Common myeloid progenitor, CD34-positive (primary cell): ENCODE measurements around the gene CDC42BPB.

Experiments
- CTCF ChIA-PET: fragments of 350-600 bp; sonication (Branson Sonifier 250); formaldehyde crosslinking; loops from one replicate; lab custom pipeline; 2021; ENCODE audit warnings: antibody characterized with exemption; lab: Charles Lee
- POLR2A ChIA-PET: fragments of 350-600 bp; sonication (Branson Sonifier 250); formaldehyde crosslinking; loops from one replicate; lab custom pipeline; 2021; ENCODE audit warnings: antibody characterized with exemption; lab: Charles Lee
- DNase-seq, 3 donors: peaks; one replicate each; pipeline versions ENCODE4 v3.0.0 to v3.0.0-alpha.2; 2013
- H3K27ac ChIP-seq, 2 experiments: 1 replicate in 1 of 2; 2 replicates in 1 of 2; pipeline ENCODE4 v1.7.0; 2013; ENCODE audit warnings: inconsistent platforms in 2 of 2, low read length in 2 of 2, mild to moderate bottlenecking in 2 of 2, low read depth in 1 of 2, moderate library complexity in 1 of 2; ENCODE audit not compliant: severe bottlenecking in 2 of 2, insufficient read depth in 1 of 2, poor library complexity in 1 of 2
- H3K27me3 ChIP-seq, 5 experiments: replicated peaks in 2 of 5; 1 replicate in 3 of 5; 2 replicates in 2 of 5; pipeline versions ENCODE4 v1.6.1 to v1.7.0; 2013; ENCODE audit warnings: low read length in 4 of 5, mild to moderate bottlenecking in 2 of 5, moderate library complexity in 2 of 5, inconsistent platforms in 1 of 5; ENCODE audit not compliant: insufficient read depth in 5 of 5, control insufficient read depth in 4 of 5
- H3K36me3 ChIP-seq, 4 experiments: 1 replicate in 2 of 4; 2 replicates in 2 of 4; pipeline versions ENCODE4 v1.6.1 to v1.7.0; 2013; ENCODE audit warnings: low read length in 3 of 4, control low read depth in 1 of 4, mild to moderate bottlenecking in 1 of 4; ENCODE audit not compliant: control insufficient read depth in 4 of 4, insufficient read depth in 4 of 4
- H3K4me1 ChIP-seq, 4 experiments: 1 replicate in 3 of 4; 2 replicates in 1 of 4; pipeline versions ENCODE4 v1.6.1 to v1.7.1; 2013; ENCODE audit warnings: low read length in 3 of 4, mild to moderate bottlenecking in 3 of 4, control low read depth in 1 of 4, inconsistent platforms in 1 of 4, moderate library complexity in 1 of 4; ENCODE audit not compliant: control insufficient read depth in 4 of 4, insufficient read depth in 4 of 4; ENCODE audit errors: control extremely low read depth in 1 of 4
- H3K4me3 ChIP-seq, 7 experiments: 1 replicate in 4 of 7; 2 replicates in 3 of 7; pipeline versions ENCODE4 v1.5.1 to v1.7.0; 2013; ENCODE audit warnings: mild to moderate bottlenecking in 7 of 7, low read length in 6 of 7, moderate library complexity in 6 of 7, inconsistent platforms in 2 of 7, low read depth in 2 of 7, control low read depth in 1 of 7; ENCODE audit not compliant: insufficient read depth in 4 of 7, control insufficient read depth in 1 of 7; ENCODE audit errors: extremely low read depth in 1 of 7
- H3K9me3 ChIP-seq, 5 experiments: 1 replicate in 4 of 5; 2 replicates in 1 of 5; pipeline versions ENCODE4 v1.6.1 to v1.7.1; 2013; ENCODE audit warnings: low read length in 4 of 5, mild to moderate bottlenecking in 2 of 5, inconsistent platforms in 1 of 5, low read depth in 1 of 5, moderate library complexity in 1 of 5; ENCODE audit not compliant: control insufficient read depth in 4 of 5, insufficient read depth in 2 of 5; ENCODE audit errors: control extremely low read depth in 1 of 5
- WGBS: methylation state at CpG from one replicate; pipeline ENCODE4 v1.1.5; 2013; ENCODE audit not compliant: insufficient coverage; 5-methylcytosine and 5-hydroxymethylcytosine counted together

CDC42BPB gene

GRCh38 chr14:103103461-103104388, 46.4 kb upstream of the CDC42BPB start:
- H3K27me3 ChIP-seq: peaks cover 0 to 41% (median 20%) of the 10 kb centered on the region in 5 experiments
- H3K4me1 ChIP-seq: peaks cover 0 to 41% (median 30%) of the 10 kb centered on the region in 4 experiments
- no peaks in the 10 kb centered on the region for H3K9me3 ChIP-seq
- peak overlapping the region in 3 of 7 experiments; percentile 26 to 50 (median 39) for H3K4me3 ChIP-seq
- 13% methylated on average over 53 of the region's 68 CpGs for WGBS
- peak; percentile 50 to 66 (median 59) for DNase-seq
- ChIA-PET POLR2A (interaction anchor here (0.5 to 2.2 kb wide), 3 partner anchors 34 to 270 kb away, joined by 3 to 7 read pairs (median 4); no protein-coding TSS in a partner anchor), CTCF (interaction anchor here (0.6 to 12.2 kb wide), 21 partner anchors 8 to 1861 kb away, joined by 3 to 179 read pairs (median 7); partner anchors contain the start of genes EXOC3L4 and TNFAIP2)
- no peak overlapping the region for H3K27ac ChIP-seq
- H3K36me3 ChIP-seq: no peaks in the 10 kb centered on the region

GRCh38 chr14:103102689-103103260, 45.4 kb upstream of the CDC42BPB start:
- Histone ChIP-seq H3K4me1 (peaks cover 0 to 36% (median 25%) of the 10 kb centered on the region in 4 experiments), H3K36me3 (no peaks in the 10 kb centered on the region), H3K27ac (no peak overlapping the region), H3K4me3 (peak overlapping the region in 1 of 7 experiments; percentile 17), H3K27me3 (peaks cover 0 to 41% (median 20%) of the 10 kb centered on the region in 5 experiments), H3K9me3 (no peaks in the 10 kb centered on the region)
- no peak for DNase-seq
- ChIA-PET POLR2A (interaction anchor here (0.9 kb wide), 1 partner anchor 38 kb away, joined by 4 read pairs; no protein-coding TSS in a partner anchor), CTCF (interaction anchor here (0.5 to 12.2 kb wide), 13 partner anchors 7 to 1860 kb away, joined by 3 to 179 read pairs (median 5); partner anchors contain the start of gene EXOC3L4)
- WGBS: 37% methylated on average over 26 of the region's 39 CpGs

- 29% methylated on average over 83 of the region's 85 CpGs for WGBS
- CTCF ChIA-PET: interaction anchor here (0.5 to 12.2 kb wide), 10 partner anchors 8 to 358 kb away, joined by 3 to 179 read pairs (median 6); partner anchors contain the start of gene EXOC3L4
- Histone ChIP-seq H3K36me3 (no peaks in the 10 kb centered on the region), H3K4me1 (peaks cover 0 to 36% (median 25%) of the 10 kb centered on the region in 4 experiments), H3K27ac (no peak overlapping the region), H3K9me3 (no peaks in the 10 kb centered on the region), H3K4me3 (peak overlapping the region in 1 of 7 experiments; percentile 17), H3K27me3 (peaks cover 0 to 41% (median 20%) of the 10 kb centered on the region in 5 experiments)
- peak in 1 of 3 donors; percentile 54 for DNase-seq
- POLR2A ChIA-PET: no interaction called here
Measured at GRCh38 chr14:103101963-103102688, 44.8 kb upstream of the CDC42BPB start.

GRCh38 chr14:103101257-103101962, 44.1 kb upstream of the CDC42BPB start:
- Histone ChIP-seq H3K4me3 (no peak overlapping the region), H3K27ac (no peak overlapping the region), H3K4me1 (peaks cover 0 to 36% (median 25%) of the 10 kb centered on the region in 4 experiments), H3K9me3 (no peaks in the 10 kb centered on the region), H3K27me3 (peaks cover 0 to 41% (median 20%) of the 10 kb centered on the region in 5 experiments), H3K36me3 (no peaks in the 10 kb centered on the region)
- ChIA-PET CTCF (interaction anchor here (1.4 to 12.2 kb wide), 6 partner anchors 8 to 191 kb away, joined by 4 to 179 read pairs (median 10); no protein-coding TSS in a partner anchor), POLR2A (interaction anchor here (0.7 kb wide), 1 partner anchor 45 kb away, joined by 3 read pairs; no protein-coding TSS in a partner anchor)
- no peak for DNase-seq
- 98% methylated on average over 9 of the region's 11 CpGs for WGBS

GRCh38 chr14:103100281-103101121, 43.2 kb upstream of the CDC42BPB start:
- peaks cover 0 to 41% (median 20%) of the 10 kb centered on the region in 5 experiments for H3K27me3 ChIP-seq
- POLR2A ChIA-PET: interaction anchor here (0.6 kb wide), 1 partner anchor 24 kb away, joined by 3 read pairs; no protein-coding TSS in a partner anchor
- CTCF ChIA-PET: interaction anchor here (0.8 to 12.2 kb wide), 6 partner anchors 9 to 192 kb away, joined by 3 to 179 read pairs (median 9); no protein-coding TSS in a partner anchor

More at GRCh38 chr14:103100281-103101121, 43.2 kb upstream of the CDC42BPB start:
- WGBS: 97% methylated on average over 15 of the region's 25 CpGs
- peaks cover 0 to 31% (median 19%) of the 10 kb centered on the region in 4 experiments for H3K4me1 ChIP-seq
- no peak overlapping the region for H3K27ac ChIP-seq
- DNase-seq: no peak
- no peaks in the 10 kb centered on the region for H3K36me3 ChIP-seq
- H3K9me3 ChIP-seq: no peaks in the 10 kb centered on the region
- no peak overlapping the region for H3K4me3 ChIP-seq
